Uterus (tissue), 4 donors: ENCODE results near the gene C1QTNF3. TPM values are rescaled to one million over a fixed set of nuclear protein-coding genes. Genes with fewer than 3 reads are reported as not detected.
"Not testable (repeated sequence)": the region's sequence is repeated elsewhere in the genome, so short reads cannot be mapped to it uniquely, and the experiment has no call there.

Experiments used
- DNase-seq, 2 donors: peaks; one replicate each; pipeline ENCODE4 v3.0.0-alpha.2; 2019 to 2020
- H3K27ac ChIP-seq, 2 donors: fragments of 200-600 bp; sonication (generic); 1 replicate in 1 of 2; 2 replicates in 1 of 2; pipeline ENCODE4 v1.5.1; 2016 to 2018
- H3K27me3 ChIP-seq, 2 donors: fragments of 200-600 bp; sonication (generic); one replicate each; pipeline ENCODE4 v1.5.1; 2018 to 2019; ENCODE audit warnings: control low read depth in 1 of 2
- H3K36me3 ChIP-seq, 2 donors: fragments of 200-600 bp; sonication (generic); one replicate each; pipeline ENCODE4 v1.5.1; 2019; ENCODE audit warnings: control low read depth in 1 of 2
- H3K4me1 ChIP-seq, 2 donors: fragments of 200-600 bp; sonication (generic); one replicate each; pipeline ENCODE4 v1.5.1; 2018 to 2019; ENCODE audit warnings: control low read depth in 1 of 2
- H3K4me3 ChIP-seq, 2 donors: fragments of 200-600 bp; sonication (generic); 1 replicate in 1 of 2; 2 replicates in 1 of 2; pipeline ENCODE4 v1.5.1; 2018 to 2019; ENCODE audit warnings: mild to moderate bottlenecking in 1 of 2
- H3K9me3 ChIP-seq, 2 donors: fragments of 200-600 bp; sonication (generic); one replicate each; pipeline ENCODE4 v1.5.1; 2019; ENCODE audit warnings: control low read depth in 1 of 2
- CTCF ChIP-seq, 4 experiments: fragments of 200-600 bp in 2 of 4; fragments of 450-650 bp in 2 of 4; sonication (generic) in 2 of 4; IDR thresholded peaks; one replicate each; pipeline ENCODE4 v1.5.1; 2016 to 2019; ENCODE audit warnings: antibody characterized with exemption in 4 of 4, mild to moderate bottlenecking in 2 of 4, moderate library complexity in 1 of 4
- POLR2A ChIP-seq, 2 donors: fragments of 450-650 bp; IDR thresholded peaks; one replicate each; pipeline ENCODE4 v1.6.1; 2016; ENCODE audit warnings: antibody characterized with exemption in 2 of 2, mild to moderate bottlenecking in 1 of 2, moderate library complexity in 1 of 2
- intact Hi-C: fragments of 100-400 bp; cut with DNase I; formaldehyde crosslinking; loops from one replicate; pipeline ENCODE4 v1.15.1; 2023; ENCODE audit warnings: low total_unique reads
- total RNA-seq, 4 donors: library from RNA; depleted of rRNA in 3 of 4; stranded (reverse); fragments of >200 nt in 3 of 4; gene quantifications; one replicate each; pipeline versions ENCODE4 v1.1.0 to v1.2.4, GENCODE V29; 2014 to 2023
- donor health status: DM: yes; HTN: yes; CAD: no.

C1QTNF3 gene
- 10 to 100 TPM in 3 of 4 donors, 1 to 10 TPM in 1; 7.6 to 35.9 (median 13.3) TPM for total RNA-seq

GRCh38 chr5:34043099-34043876 is at the start of gene C1QTNF3:
C1QTNF3 (minus strand) TSS chr5:34043213; CDS start chr5:34043125, 88 bp downstream.
- Histone ChIP-seq H3K4me3 (peak within 1 kb of the TSS in 1 of 2 donors; percentile 11), H3K36me3 (no peaks in the 10 kb centered on the region), H3K27ac (peak within 1 kb of the TSS; percentile 12 to 41), H3K9me3 (no peaks in the 10 kb centered on the region), H3K4me1 (no peaks in the 10 kb centered on the region), H3K27me3 (no peaks in the 10 kb centered on the region)
- no peak for TF ChIP-seq CTCF (IDR thresholded peaks at IDR 0.05)
- TF ChIP-seq POLR2A (IDR thresholded peaks at IDR 0.05), result no peak
- DNase-seq, result peak; percentile 57 to 68
- intact Hi-C loops, result no loop called here

- H3K9me3 ChIP-seq, H3K27me3 ChIP-seq, H3K27ac ChIP-seq, H3K4me1 ChIP-seq, DNase-seq, H3K4me3 ChIP-seq, H3K36me3 ChIP-seq, intact Hi-C loops: not testable (repeated sequence)
Measured at GRCh38 chr5:34091039-34091438, 48.0 kb upstream of the C1QTNF3 start.

DNA sequence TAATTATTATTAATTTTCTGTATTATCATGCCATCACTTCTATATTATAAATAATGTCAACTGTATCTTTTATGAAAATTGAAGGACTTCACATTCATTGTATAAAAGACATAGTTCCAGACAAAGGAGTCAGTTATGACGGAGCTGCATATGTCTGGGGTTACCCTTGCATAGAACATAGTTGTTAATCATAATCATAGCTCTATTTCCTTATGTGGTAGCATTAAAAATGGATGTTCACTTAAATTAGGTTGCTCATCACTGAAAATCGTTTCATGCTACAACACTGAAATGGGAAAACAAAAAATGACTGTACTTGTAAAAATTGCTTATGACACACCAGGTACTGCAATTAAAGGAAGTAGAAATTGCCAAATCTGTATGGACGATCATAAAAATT is 46.8 kb upstream of the C1QTNF3 start:
- H3K4me3 ChIP-seq, H3K36me3 ChIP-seq, H3K27me3 ChIP-seq, H3K9me3 ChIP-seq, DNase-seq, H3K4me1 ChIP-seq, H3K27ac ChIP-seq, intact Hi-C loops: not testable (repeated sequence)

DNA sequence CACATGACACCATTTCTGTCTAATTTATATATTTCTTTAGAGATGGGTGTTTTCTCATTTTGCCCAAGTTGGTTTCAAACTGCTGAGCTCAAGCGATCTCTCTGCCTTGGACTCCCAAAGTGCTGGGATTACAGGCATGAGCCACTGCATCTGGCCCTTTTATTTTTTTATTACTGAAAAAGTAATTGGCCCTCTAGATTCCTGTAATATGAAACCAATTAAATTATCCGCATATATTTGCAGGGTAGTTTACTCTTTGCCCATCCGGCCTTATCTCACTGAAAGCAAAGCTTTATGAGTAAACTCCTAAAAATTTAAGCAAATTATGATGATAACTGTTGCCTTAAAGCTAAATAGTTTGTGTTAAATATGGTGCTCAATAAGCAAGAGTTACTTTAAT is 44.7 kb upstream of the C1QTNF3 start:
- H3K4me1 ChIP-seq, H3K27me3 ChIP-seq, H3K36me3 ChIP-seq, H3K27ac ChIP-seq, H3K9me3 ChIP-seq, intact Hi-C loops, H3K4me3 ChIP-seq, DNase-seq: not testable (repeated sequence)

GRCh38 chr5:34083898-34084297 is 40.9 kb upstream of the C1QTNF3 start:
- H3K27ac ChIP-seq, H3K4me1 ChIP-seq, intact Hi-C loops, H3K9me3 ChIP-seq, DNase-seq, H3K27me3 ChIP-seq, H3K36me3 ChIP-seq, H3K4me3 ChIP-seq: not testable (repeated sequence)

GRCh38 chr5:34079505-34079904 is 36.5 kb upstream of the C1QTNF3 start:
- H3K36me3 ChIP-seq, intact Hi-C loops, H3K27ac ChIP-seq, H3K27me3 ChIP-seq, DNase-seq, H3K4me1 ChIP-seq, H3K4me3 ChIP-seq, H3K9me3 ChIP-seq: not testable (repeated sequence)

GRCh38 chr5:34077636-34078035 is 34.6 kb upstream of the C1QTNF3 start:
- H3K9me3 ChIP-seq, H3K27me3 ChIP-seq, intact Hi-C loops, H3K4me3 ChIP-seq, H3K36me3 ChIP-seq, H3K4me1 ChIP-seq, DNase-seq, H3K27ac ChIP-seq: not testable (repeated sequence)

DNA sequence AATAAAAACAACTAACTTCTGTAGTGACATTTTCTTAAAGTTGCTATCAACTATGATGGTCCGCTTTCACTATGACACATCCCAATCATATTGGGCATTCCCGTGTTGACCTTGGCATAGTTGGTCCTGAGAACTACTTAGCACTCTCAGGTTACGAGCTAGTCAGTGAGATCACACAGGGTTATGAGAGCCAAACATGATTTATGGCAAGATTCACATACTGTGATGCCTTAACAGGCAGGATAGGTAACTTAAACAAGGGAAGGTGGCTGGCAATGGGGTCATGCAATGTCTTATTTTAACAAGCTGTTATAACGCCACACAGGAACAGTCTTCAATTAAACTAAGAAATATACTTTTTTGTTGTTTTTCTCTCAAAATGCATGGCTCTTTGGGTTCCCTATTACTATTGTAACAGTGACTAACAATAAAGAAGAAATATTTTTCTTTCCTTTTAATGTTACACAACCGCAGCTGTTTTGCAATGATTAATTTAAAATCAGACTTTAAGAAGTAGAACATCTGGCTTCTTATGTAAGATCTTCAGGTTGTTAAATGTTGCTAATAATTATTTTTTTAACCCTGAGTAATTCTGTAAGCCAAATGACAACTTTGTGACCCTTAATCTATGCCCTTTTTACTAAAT is 33.8 kb upstream of the C1QTNF3 start:
- H3K27me3 ChIP-seq, intact Hi-C loops, H3K4me1 ChIP-seq, H3K4me3 ChIP-seq, H3K27ac ChIP-seq, DNase-seq, H3K9me3 ChIP-seq, H3K36me3 ChIP-seq: not testable (repeated sequence)

DNA sequence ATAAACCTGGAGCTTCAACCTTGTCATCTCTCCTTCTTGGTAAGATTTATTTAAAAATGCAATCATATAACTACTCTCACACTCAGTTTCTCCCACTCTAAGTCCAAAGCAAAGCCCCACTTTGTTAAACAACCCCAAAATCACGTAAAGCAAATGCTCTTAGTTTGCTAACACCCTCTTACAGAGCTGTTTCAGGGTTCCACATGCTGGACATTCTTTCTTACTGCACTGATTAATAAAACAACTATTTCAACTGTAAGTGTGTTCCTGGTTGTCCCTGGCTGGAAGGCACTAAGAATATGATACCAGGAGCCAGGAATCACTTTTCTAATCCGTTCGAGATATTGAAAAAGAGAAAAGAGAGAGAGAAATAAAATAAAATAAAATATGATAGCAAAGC is 31.5 kb upstream of the C1QTNF3 start:
- H3K4me1 ChIP-seq, H3K27me3 ChIP-seq, H3K4me3 ChIP-seq, H3K36me3 ChIP-seq, intact Hi-C loops, H3K27ac ChIP-seq, DNase-seq, H3K9me3 ChIP-seq: not testable (repeated sequence)

DNA sequence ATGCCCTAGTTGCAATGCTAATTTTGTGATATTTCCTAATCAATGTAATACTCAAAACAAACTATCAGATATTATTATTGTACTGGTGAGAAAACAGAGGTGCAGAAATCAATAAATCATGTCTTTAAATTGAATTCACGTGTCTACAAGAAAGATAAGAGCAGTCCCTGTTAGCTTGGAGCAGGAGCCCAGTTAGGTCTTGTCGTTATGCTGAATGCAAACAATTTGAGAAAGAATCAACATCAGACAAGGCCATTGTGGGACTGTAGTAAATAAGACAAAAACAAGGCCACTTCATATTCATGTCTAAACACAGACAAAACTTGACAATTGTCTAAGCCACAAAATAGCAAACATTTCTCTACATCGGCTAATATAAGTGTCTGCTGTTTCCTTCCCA is 31.1 kb upstream of the C1QTNF3 start:
- H3K27ac ChIP-seq, H3K4me1 ChIP-seq, H3K36me3 ChIP-seq, H3K4me3 ChIP-seq, intact Hi-C loops, DNase-seq, H3K9me3 ChIP-seq, H3K27me3 ChIP-seq: not testable (repeated sequence)

DNA sequence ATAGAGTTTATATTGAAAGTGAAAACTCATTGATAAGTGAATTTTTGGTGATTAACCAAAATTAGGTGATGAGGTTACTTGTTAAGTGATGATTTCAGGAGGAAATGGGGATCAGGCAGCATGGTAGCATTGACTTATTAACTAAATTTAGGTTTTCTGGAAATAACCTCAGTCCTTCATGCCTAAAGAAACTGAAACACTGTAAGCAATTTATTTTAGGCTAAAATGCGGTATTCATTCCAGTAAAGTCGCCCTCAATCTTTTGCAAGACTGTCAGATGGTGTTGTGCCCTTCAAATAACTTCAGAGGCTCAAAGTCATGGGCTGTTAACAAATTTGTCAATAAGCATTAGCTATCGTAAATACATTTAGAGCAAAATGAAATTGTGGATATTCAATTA is 27.6 kb upstream of the C1QTNF3 start:
- intact Hi-C loops, H3K27me3 ChIP-seq, DNase-seq, H3K36me3 ChIP-seq, H3K4me1 ChIP-seq, H3K4me3 ChIP-seq, H3K27ac ChIP-seq, H3K9me3 ChIP-seq: not testable (repeated sequence)
